Upper lobe of right lung (tissue), 1 donor: Measurements from ENCODE around the gene AAR2. TPM values are rescaled to one million over a fixed set of nuclear protein-coding genes. Genes with fewer than 3 reads are reported as not detected.
A peak's percentile ranks its signal among the peaks of the same experiment; 100 is the strongest.

Experiments
- ATAC-seq: fragments of 200-7000 bp; cut with Tn5 transposase; one replicate; pipeline ENCODE4 v1.9.1; 2020; ENCODE audit warnings: mild to moderate bottlenecking, moderate library complexity
- DNase-seq: peaks from one replicate; pipeline ENCODE4 v3.0.0-alpha.2; 2020
- H3K27ac ChIP-seq: fragments of 200-600 bp; one replicate; pipeline ENCODE4 v1.8.0; 2022
- H3K27me3 ChIP-seq: fragments of 200-600 bp; one replicate; pipeline ENCODE4 v1.8.0; 2022; ENCODE audit warnings: mild to moderate bottlenecking
- H3K36me3 ChIP-seq: fragments of 200-600 bp; one replicate; pipeline ENCODE4 v1.8.0; 2022
- H3K4me1 ChIP-seq: fragments of 200-600 bp; one replicate; pipeline ENCODE4 v1.8.0; 2022
- H3K4me3 ChIP-seq: fragments of 200-600 bp; one replicate; pipeline ENCODE4 v1.8.0; 2022; ENCODE audit warnings: mild to moderate bottlenecking
- H3K9me3 ChIP-seq: fragments of 200-600 bp; one replicate; pipeline ENCODE4 v1.8.0; 2022
- intact Hi-C: fragments of 100-400 bp; cut with DNase I; formaldehyde crosslinking; loops from one replicate; pipeline ENCODE4 v1.11.0; 2022
- total RNA-seq: library from RNA; stranded (reverse); fragmentation: NEBNext Ultra II Directional; extraction: Animal tissue kit (Norgen Biotek cat#: 25700); gene quantifications from one replicate; pipeline ENCODE4 v1.2.1, GENCODE V29; 2021
- TF ChIP-seq, protein P1 (sequence below): fragments of 200-600 bp; IDR thresholded peaks from one replicate; pipeline ENCODE4 v1.8.0; 2022; ENCODE audit warnings: antibody characterized with exemption
- donor health status: DM: no; HTN: yes; CAD: no; lungs with severe emphysema.

Gene AAR2
- total RNA-seq, 1 donor from 2014 or later = 24.4 TPM

DNA sequence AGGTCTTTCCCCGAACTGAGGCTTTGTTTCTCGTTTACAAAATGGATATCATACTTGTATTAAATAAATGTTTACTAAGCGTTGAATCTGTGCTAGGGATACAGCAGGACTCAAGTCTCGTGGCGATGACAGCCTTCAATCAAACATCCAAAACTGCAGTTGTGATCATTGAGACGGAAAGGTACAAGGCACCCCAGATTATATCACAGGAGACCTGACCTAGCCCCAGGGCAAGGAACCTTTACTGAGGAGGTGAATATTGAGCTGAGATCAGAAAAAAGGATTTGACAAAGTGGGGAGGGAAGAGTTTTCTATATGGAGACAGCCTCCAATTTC is 476 bp downstream of the AAR2 start:
- TF ChIP-seq, protein P1, sequence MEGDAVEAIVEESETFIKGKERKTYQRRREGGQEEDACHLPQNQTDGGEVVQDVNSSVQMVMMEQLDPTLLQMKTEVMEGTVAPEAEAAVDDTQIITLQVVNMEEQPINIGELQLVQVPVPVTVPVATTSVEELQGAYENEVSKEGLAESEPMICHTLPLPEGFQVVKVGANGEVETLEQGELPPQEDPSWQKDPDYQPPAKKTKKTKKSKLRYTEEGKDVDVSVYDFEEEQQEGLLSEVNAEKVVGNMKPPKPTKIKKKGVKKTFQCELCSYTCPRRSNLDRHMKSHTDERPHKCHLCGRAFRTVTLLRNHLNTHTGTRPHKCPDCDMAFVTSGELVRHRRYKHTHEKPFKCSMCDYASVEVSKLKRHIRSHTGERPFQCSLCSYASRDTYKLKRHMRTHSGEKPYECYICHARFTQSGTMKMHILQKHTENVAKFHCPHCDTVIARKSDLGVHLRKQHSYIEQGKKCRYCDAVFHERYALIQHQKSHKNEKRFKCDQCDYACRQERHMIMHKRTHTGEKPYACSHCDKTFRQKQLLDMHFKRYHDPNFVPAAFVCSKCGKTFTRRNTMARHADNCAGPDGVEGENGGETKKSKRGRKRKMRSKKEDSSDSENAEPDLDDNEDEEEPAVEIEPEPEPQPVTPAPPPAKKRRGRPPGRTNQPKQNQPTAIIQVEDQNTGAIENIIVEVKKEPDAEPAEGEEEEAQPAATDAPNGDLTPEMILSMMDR = no peak

DNA sequence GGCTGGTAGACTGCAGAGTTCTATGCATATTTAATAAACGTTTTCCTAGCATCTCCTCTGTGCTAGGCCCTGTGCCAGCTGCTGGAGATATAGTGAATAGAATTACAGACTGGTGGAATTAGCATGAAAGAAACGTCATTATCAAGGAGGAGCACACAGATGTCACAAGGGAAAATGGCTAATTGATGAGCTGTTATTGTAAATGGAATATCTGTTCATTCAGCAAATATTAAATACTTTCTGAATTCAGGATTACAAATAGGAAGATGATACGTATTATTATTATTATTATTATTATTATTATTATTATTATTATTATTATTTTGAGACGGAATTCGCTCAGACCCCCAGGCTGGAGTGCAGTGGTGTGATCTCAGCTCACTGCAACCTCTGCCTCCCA is 1.2 kb downstream of the AAR2 start:
- H3K27me3 ChIP-seq = no peaks in the 10 kb centered on the region
- DNase-seq = no peak
- ATAC-seq = no peak
- intact Hi-C loops = no loop called here
- H3K36me3 ChIP-seq = peaks cover 34% of the 10 kb centered on the region
- H3K4me3 ChIP-seq = peak overlapping the region; percentile 82
- no peaks in the 10 kb centered on the region for H3K9me3 ChIP-seq
- no peak overlapping the region for H3K27ac ChIP-seq
- TF ChIP-seq, protein P1 = no peak
- peaks cover 20% of the 10 kb centered on the region for H3K4me1 ChIP-seq

More for the DNA sequence above, 476 bp downstream of the AAR2 start:
- peaks cover 27% of the 10 kb centered on the region for H3K36me3 ChIP-seq
- ATAC-seq (no peak), DNase-seq (no peak)
- peaks cover 20% of the 10 kb centered on the region for H3K4me1 ChIP-seq
- peak overlapping the region; percentile 78 for H3K27ac ChIP-seq
- intact Hi-C loops = no loop called here
- H3K9me3 ChIP-seq = no peaks in the 10 kb centered on the region
- H3K27me3 ChIP-seq = no peaks in the 10 kb centered on the region
- H3K4me3 ChIP-seq = peak overlapping the region; percentile 82

DNA sequence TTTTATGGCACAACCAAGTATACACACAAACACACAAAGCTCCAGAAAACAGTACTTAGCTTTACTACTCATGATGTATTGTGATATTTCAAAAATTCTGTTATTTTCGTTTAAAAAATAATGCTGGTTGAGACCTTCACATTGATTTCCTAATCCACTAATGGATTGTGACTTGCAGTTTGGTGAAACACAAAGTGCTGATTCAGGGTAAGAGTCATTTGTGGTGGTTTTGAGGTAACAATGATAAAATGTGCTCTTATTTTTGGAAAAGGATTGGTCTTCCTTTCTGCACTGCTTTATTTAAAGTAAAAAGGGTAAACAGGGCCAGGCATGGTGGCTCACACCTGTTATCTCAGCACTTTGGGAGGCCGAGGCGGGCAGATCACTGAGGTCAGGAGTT is 1.9 kb downstream of the AAR2 start:
- H3K4me1 ChIP-seq = peaks cover 20% of the 10 kb centered on the region
- intact Hi-C loops = no loop called here
- DNase-seq (no peak), ATAC-seq (no peak)
- H3K36me3 ChIP-seq = peaks cover 41% of the 10 kb centered on the region
- TF ChIP-seq, protein P1 = no peak
- no peak overlapping the region for H3K4me3 ChIP-seq
- no peak overlapping the region for H3K27ac ChIP-seq
- H3K9me3 ChIP-seq = no peaks in the 10 kb centered on the region
- no peaks in the 10 kb centered on the region for H3K27me3 ChIP-seq

GRCh38 chr20:36238760-36239159 is 2.5 kb downstream of the AAR2 start:
- H3K27me3 ChIP-seq = no peaks in the 10 kb centered on the region
- intact Hi-C loops = no loop called here
- TF ChIP-seq, protein P1 = no peak
- H3K4me1 ChIP-seq = peaks cover 20% of the 10 kb centered on the region
- ATAC-seq (no peak), DNase-seq (no peak)
- H3K4me3 ChIP-seq = no peak overlapping the region
- H3K9me3 ChIP-seq = no peaks in the 10 kb centered on the region
- no peak overlapping the region for H3K27ac ChIP-seq
- H3K36me3 ChIP-seq = peaks cover 47% of the 10 kb centered on the region

DNA sequence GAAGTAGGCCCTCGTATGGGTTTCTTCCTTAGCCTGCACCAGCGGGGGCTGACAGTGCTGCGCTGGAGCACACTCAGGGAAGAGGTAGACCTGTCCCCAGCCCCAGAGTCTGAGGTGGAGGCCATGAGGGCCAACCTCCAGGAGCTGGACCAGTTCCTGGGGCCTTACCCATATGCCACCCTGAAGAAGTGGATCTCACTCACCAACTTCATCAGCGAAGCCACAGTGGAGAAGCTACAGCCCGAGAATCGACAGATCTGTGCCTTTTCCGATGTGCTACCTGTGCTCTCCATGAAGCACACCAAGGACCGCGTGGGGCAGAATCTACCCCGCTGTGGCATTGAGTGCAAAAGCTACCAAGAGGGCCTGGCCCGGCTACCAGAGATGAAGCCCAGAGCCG is 3.8 kb downstream of the AAR2 start:
- no peak for DNase-seq
- TF ChIP-seq, protein P1 = no peak
- intact Hi-C loops = no loop called here
- H3K4me1 ChIP-seq = peaks cover 20% of the 10 kb centered on the region
- no peak for ATAC-seq
- peaks cover 60% of the 10 kb centered on the region for H3K36me3 ChIP-seq
- no peak overlapping the region for H3K4me3 ChIP-seq
- no peaks in the 10 kb centered on the region for H3K9me3 ChIP-seq
- H3K27ac ChIP-seq = no peak overlapping the region
- H3K27me3 ChIP-seq = no peaks in the 10 kb centered on the region

DNA sequence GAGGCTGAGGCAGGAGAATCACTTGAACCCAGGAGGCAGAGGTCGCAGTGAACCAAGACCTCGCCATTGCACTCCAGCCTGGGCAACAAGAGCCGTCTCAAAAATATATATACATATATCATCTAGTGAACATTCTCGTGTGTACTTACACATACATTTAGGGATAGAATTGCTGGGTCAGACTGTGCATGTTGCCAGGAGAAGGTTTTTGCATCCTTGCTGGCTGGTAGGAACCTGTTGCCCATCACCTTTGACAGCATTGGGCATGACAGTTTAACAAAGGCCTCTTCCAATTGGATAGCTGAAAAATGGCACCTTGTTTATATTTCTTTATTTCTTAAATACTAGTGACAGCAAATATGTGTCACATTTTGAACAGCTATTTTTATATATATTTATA is 5.4 kb downstream of the AAR2 start:
- ATAC-seq = no peak
- DNase-seq = no peak
- intact Hi-C loops = no loop called here
- no peaks in the 10 kb centered on the region for H3K9me3 ChIP-seq
- no peaks in the 10 kb centered on the region for H3K27me3 ChIP-seq
- TF ChIP-seq, protein P1 = no peak
- peaks cover 76% of the 10 kb centered on the region for H3K36me3 ChIP-seq
- H3K4me3 ChIP-seq = no peak overlapping the region
- no peak overlapping the region for H3K27ac ChIP-seq
- H3K4me1 ChIP-seq = peaks cover 20% of the 10 kb centered on the region
